Cardiac fibroblast (primary cell): ENCODE results near the gene L3HYPDH.

ENCODE experiments used
- DNase-seq, 2 donors: peaks; one replicate each; pipeline versions ENCODE4 v3.0.0 to v3.0.0-alpha.2; 2010; ENCODE audit warnings: low read depth in 2 of 2
- H3K4me3 ChIP-seq, 2 donors: replicated peaks in 1 of 2; 1 replicate in 1 of 2; 2 replicates in 1 of 2; pipeline ENCODE4 v1.5.1; 2011; ENCODE audit warnings: low read depth in 2 of 2, low read length in 2 of 2, mild to moderate bottlenecking in 2 of 2, moderate library complexity in 1 of 2
- CTCF ChIP-seq: IDR thresholded peaks from one replicate; pipeline ENCODE4 v1.5.1; 2011; ENCODE audit warnings: low read depth, mild to moderate bottlenecking, low read length, inconsistent platforms

The L3HYPDH gene

GRCh38 chr14:59481407-59481806 is 2.8 kb downstream of the L3HYPDH start:
- no peak for DNase-seq
- no peak for TF ChIP-seq CTCF
- peak overlapping the region in 1 of 2 donors; percentile 90 for H3K4me3 ChIP-seq

- no peak for TF ChIP-seq CTCF
- H3K4me3 ChIP-seq: no peak overlapping the region
- no peak for DNase-seq
Observed at GRCh38 chr14:59480166-59480565, 4.0 kb downstream of the L3HYPDH start.

GRCh38 chr14:59478540-59478939 is 5.7 kb downstream of the L3HYPDH start:
- TF ChIP-seq CTCF: no peak
- H3K4me3 ChIP-seq: no peak overlapping the region
- no peak for DNase-seq

GRCh38 chr14:59475709-59476108 is 8.5 kb downstream of the L3HYPDH start:
- H3K4me3 ChIP-seq: no peak overlapping the region
- TF ChIP-seq CTCF: no peak

GRCh38 chr14:59474172-59474571 is 10.0 kb downstream of the L3HYPDH start:
- DNase-seq: peak; percentile 65 to 71
- no peak for TF ChIP-seq CTCF
- H3K4me3 ChIP-seq: no peak overlapping the region

More at GRCh38 chr14:59475709-59476108, 8.5 kb downstream of the L3HYPDH start:
- DNase-seq: no peak

- peak; percentile 19 to 53 for DNase-seq
- TF ChIP-seq CTCF: no peak
- H3K4me3 ChIP-seq: peak within 1 kb of the TSS; percentile 43 to 52
Observed at GRCh38 chr14:59465316-59466135, 18.7 kb downstream of the L3HYPDH start, which contains the start of gene GPR135. GPR135 (minus strand) TSS chr14:59465380; CDS start chr14:59465226, 154 bp downstream.
